Activated T-helper 1 cell treated with anti-CD3 and anti-CD28 coated beads, Interleukin-12 subunit alpha, Interleukin-12 subunit beta, Interleukin-2, Interleukin-4 antibody, amounts not matched to agents 30 ng/mL and 10 ng/mL and 1 ng/mL, durations not matched to agents 14 hours and 24 hours and 36 hours (primary cell): ENCODE measurements around the gene TIGD7. TPM values are rescaled to one million over a fixed set of nuclear protein-coding genes. Genes with fewer than 3 reads are reported as not detected.

Experiments used
- DNase-seq: peaks from one replicate; pipeline ENCODE4 v3.0.0; 2021; ENCODE audit warnings: low spot score
- H3K27ac Mint-ChIP-seq: one replicate; pipeline ENCODE4 v1.8.0; 2021; ENCODE audit warnings: mild to moderate bottlenecking, mixed read lengths
- H3K27me3 Mint-ChIP-seq: one replicate; pipeline ENCODE4 v1.8.0; 2022; ENCODE audit warnings: mild to moderate bottlenecking, moderate library complexity, mixed read lengths; ENCODE audit not compliant: insufficient read depth
- H3K36me3 Mint-ChIP-seq: one replicate; pipeline ENCODE4 v1.8.0; 2021; ENCODE audit warnings: low read depth, mixed read lengths
- H3K4me1 Mint-ChIP-seq: one replicate; pipeline ENCODE4 v1.8.0; 2021; ENCODE audit warnings: low read depth, mixed read lengths
- H3K4me3 Mint-ChIP-seq: one replicate; pipeline ENCODE4 v1.8.0; 2021; ENCODE audit warnings: mild to moderate bottlenecking, moderate library complexity, mixed read lengths
- H3K9me3 Mint-ChIP-seq: one replicate; pipeline ENCODE4 v1.8.0; 2021; ENCODE audit warnings: mixed read lengths
- intact Hi-C: fragments of 100-400 bp; cut with micrococcal nuclease; formaldehyde crosslinking; loops from one replicate; pipeline ENCODE4 v1.15.1; 2024
- total RNA-seq: library from RNA; stranded (reverse); gene quantifications from 2 replicates; pipeline ENCODE4 v1.2.3, GENCODE V29; 2022

The TIGD7 gene
- total RNA-seq, 1 donor from 2014 or later: 2.0 TPM

DNA sequence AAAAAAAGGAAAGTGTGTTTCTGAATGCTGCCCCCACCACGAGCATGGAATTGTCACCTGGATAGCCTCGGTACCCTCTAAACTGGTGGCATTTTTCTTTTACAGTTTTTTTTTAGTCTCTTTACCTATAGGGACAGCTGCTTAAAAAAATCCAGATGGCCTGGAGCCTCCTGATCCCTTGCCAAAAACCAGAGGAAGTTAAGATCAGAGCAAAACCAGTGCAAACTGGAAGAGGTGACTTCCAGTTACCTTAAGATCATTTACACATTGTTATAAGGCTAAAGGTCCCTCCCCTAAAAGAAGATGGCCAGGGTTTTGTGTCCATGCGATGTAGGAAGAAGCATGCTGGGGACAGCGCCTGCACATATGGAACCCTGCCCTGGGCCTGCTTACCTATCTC is 52.3 kb downstream of the TIGD7 start:
- intact Hi-C loops: no loop called here
- H3K36me3 Mint-ChIP-seq: no peaks in the 10 kb centered on the region

DNA sequence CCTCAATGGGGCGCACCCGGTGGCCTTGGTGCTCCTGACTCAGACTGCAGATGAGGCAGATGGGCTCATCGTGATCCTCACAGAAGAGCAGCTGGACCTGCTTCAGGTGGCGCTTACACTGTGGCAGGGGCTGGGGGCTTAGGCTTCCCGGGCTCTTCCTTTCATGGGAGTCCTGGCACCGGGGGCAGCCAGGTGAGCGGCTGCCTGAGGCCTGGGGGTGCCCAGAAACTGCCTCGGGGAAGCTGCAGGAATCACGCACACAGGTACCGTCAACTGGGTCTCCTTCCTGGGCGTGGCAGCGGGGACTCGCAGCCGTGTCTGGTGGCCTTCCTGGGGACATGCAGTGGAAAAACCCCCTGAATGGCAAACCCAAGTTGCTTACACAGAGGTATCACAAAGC is 55.8 kb downstream of the TIGD7 start:
- DNase-seq: no peak
- Mint-ChIP-seq H3K27ac (no peak overlapping the region), H3K9me3 (peaks cover 3% of the 10 kb centered on the region), H3K36me3 (no peaks in the 10 kb centered on the region), H3K4me3 (no peak overlapping the region), H3K4me1 (no peaks in the 10 kb centered on the region), H3K27me3 (no peaks in the 10 kb centered on the region)
- intact Hi-C loops: no loop called here

More for the DNA sequence above, 52.3 kb downstream of the TIGD7 start:
- no peaks in the 10 kb centered on the region for H3K4me1 Mint-ChIP-seq
- H3K27me3 Mint-ChIP-seq: peaks cover 3% of the 10 kb centered on the region
- peaks cover 3% of the 10 kb centered on the region for H3K9me3 Mint-ChIP-seq
- no peak overlapping the region for H3K4me3 Mint-ChIP-seq
- H3K27ac Mint-ChIP-seq: no peak overlapping the region
- DNase-seq: no peak

DNA sequence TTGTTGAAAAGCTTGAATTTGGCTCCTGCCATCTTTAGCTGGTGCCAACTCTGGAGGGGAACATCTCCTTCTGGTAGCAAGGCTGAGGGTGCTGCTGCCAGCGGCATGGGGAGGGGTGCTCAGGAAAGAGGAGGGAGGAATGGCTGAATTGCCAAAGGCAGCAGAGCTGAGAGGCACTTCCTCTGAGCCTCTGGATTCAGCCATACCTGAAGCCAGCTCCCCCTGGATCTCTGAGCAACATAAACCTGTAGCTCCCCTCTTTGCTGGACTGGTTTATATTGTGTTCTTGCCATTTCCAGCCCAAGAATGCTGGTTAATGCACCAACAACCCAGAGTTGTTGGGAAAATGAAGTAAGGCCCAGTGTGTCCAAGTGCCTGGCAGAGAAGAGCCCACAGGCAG is 56.2 kb downstream of the TIGD7 start:
- Mint-ChIP-seq H3K9me3 (peaks cover 3% of the 10 kb centered on the region), H3K4me3 (no peak overlapping the region), H3K27ac (no peak overlapping the region), H3K36me3 (no peaks in the 10 kb centered on the region), H3K4me1 (no peaks in the 10 kb centered on the region), H3K27me3 (peaks cover under 1% of the 10 kb centered on the region)
- no peak for DNase-seq
- intact Hi-C loops: no loop called here

Other genes with a start within 250 kb of the TIGD7 start
- gene IL32, start 239.8 kb downstream of the TIGD7 start, total RNA-seq: 993 TPM in 2 replicates
- 0.07 TPM in 1 of 2 replicates, not detected in the other for gene ZSCAN10, start 206.1 kb downstream of the TIGD7 start, total RNA-seq
- 0.15 and 0.39 TPM in 2 replicates for gene ZNF205, start 192.8 kb downstream of the TIGD7 start, total RNA-seq
- gene ZNF213, start 170.4 kb downstream of the TIGD7 start, total RNA-seq: 9.6 and 12.4 TPM in 2 replicates
- gene OR1F1, start 117.2 kb downstream of the TIGD7 start, total RNA-seq: not detected in 2 replicates
- 13.6 and 15.8 TPM in 2 replicates for gene ZNF200, start 70.3 kb downstream of the TIGD7 start, total RNA-seq
- not detected in 2 replicates for gene MEFV, start 48.8 kb downstream of the TIGD7 start, total RNA-seq
- gene ZNF263, start 21.9 kb downstream of the TIGD7 start, total RNA-seq: 25.5 and 27.8 TPM in 2 replicates
- 26.5 and 27.6 TPM in 2 replicates for gene ZNF75A, start 67 bp upstream of the TIGD7 start, total RNA-seq
- gene OR2C1, start 50.5 kb upstream of the TIGD7 start, total RNA-seq: not detected in 2 replicates
- 14.3 and 19.4 TPM in 2 replicates for gene ZSCAN32, start 95.6 kb upstream of the TIGD7 start, total RNA-seq
- gene ZNF174, start 95.8 kb upstream of the TIGD7 start, total RNA-seq: 9.9 and 10.6 TPM in 2 replicates
- 2.6 TPM in 2 replicates for gene ZNF597, start 138.1 kb upstream of the TIGD7 start, total RNA-seq
- 35.4 and 38.3 TPM in 2 replicates for gene NAA60, start 138.2 kb upstream of the TIGD7 start, total RNA-seq
- gene C16orf90, start 190.1 kb upstream of the TIGD7 start, total RNA-seq: not detected in 2 replicates
- gene CLUAP1, start 195.6 kb upstream of the TIGD7 start, total RNA-seq: 20.0 and 21.2 TPM in 2 replicates